PC-9 (cell line): ENCODE data around the gene APLN.

ENCODE experiments used
- EZH2 ChIP-seq: fragments of 200-600 bp; sonication (generic); IDR thresholded peaks from 2 replicates; pipeline ENCODE4 v1.8.0; 2017; ENCODE audit warnings: antibody characterized with exemption, low read depth
- TF ChIP-seq, protein P1 (sequence below): fragments of 200-600 bp; sonication (generic); conservative IDR thresholded peaks from 2 replicates; pipeline ENCODE4 v1.6.1; 2017; ENCODE audit warnings: mixed run types, antibody characterized with exemption, mild to moderate bottlenecking, moderate library complexity

DNA sequence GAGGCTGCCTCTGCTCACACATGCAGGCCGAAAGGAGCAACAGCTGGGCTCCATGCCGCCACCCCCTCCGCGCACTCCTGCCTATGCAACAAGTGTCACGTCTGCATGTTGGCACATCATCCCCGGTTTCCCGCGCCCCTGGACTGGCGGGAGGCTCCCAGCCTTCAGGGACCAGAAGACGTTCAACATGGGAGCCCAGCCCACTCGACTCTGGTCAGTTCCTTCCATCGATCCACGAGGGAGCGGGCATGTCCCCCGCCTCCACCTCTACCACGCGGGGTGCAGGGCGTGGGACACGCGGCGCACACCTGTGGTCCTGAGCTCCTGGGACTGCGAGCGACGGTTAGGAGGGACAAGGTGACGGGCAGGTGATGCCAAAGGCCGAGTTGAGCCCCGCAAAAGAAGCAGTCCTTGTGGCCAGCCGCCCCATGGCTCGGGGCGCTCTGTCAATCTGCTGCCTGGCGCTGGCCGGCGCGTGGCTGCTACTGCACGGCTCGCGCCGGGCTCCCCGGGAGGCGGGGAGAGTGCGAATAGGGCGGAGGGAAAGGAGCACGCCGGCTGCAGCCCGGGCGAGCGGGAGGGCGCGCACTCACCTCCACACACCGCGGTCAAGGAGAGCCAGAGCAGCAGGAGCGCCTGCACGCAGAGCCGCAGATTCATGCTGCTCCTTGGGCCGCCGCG, 645 bp downstream of the APLN start:
- TF ChIP-seq, protein P1, sequence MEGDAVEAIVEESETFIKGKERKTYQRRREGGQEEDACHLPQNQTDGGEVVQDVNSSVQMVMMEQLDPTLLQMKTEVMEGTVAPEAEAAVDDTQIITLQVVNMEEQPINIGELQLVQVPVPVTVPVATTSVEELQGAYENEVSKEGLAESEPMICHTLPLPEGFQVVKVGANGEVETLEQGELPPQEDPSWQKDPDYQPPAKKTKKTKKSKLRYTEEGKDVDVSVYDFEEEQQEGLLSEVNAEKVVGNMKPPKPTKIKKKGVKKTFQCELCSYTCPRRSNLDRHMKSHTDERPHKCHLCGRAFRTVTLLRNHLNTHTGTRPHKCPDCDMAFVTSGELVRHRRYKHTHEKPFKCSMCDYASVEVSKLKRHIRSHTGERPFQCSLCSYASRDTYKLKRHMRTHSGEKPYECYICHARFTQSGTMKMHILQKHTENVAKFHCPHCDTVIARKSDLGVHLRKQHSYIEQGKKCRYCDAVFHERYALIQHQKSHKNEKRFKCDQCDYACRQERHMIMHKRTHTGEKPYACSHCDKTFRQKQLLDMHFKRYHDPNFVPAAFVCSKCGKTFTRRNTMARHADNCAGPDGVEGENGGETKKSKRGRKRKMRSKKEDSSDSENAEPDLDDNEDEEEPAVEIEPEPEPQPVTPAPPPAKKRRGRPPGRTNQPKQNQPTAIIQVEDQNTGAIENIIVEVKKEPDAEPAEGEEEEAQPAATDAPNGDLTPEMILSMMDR = no peak
- no peak for TF ChIP-seq EZH2
